Stimulated activated CD8-positive, alpha-beta memory T cell treated with anti-CD3 and anti-CD28 coated beads, Interleukin-4, amount 100 ng/mL, for 24 hours (primary cell): ENCODE measurements around the gene POMGNT2.
"Not testable (repeated sequence)": the region's sequence is repeated elsewhere in the genome, so short reads cannot be mapped to it uniquely, and the experiment has no call there.

Source experiments
- DNase-seq: peaks from one replicate; pipeline ENCODE4 v3.0.0-alpha.2; 2020; ENCODE audit warnings: low read depth

POMGNT2 gene

GRCh38 chr3:43075904-43076661 is 29.8 kb downstream of the POMGNT2 start:
- DNase-seq: no peak

- DNase-seq: no peak
These were observed 30.8 kb downstream of the POMGNT2 start for GRCh38 chr3:43074901-43075689.

GRCh38 chr3:43074482-43074881 is 31.4 kb downstream of the POMGNT2 start:
- no peak for DNase-seq

GRCh38 chr3:43073836-43074220 is 32.1 kb downstream of the POMGNT2 start:
- no peak for DNase-seq

GRCh38 chr3:43073116-43073835 is 32.6 kb downstream of the POMGNT2 start:
- no peak for DNase-seq

GRCh38 chr3:43072361-43072760 is 33.5 kb downstream of the POMGNT2 start:
- DNase-seq: no peak

- DNase-seq: no peak
These were observed 34.5 kb downstream of the POMGNT2 start for GRCh38 chr3:43071313-43071893.

- DNase-seq: not testable (repeated sequence)
These were observed 35.2 kb downstream of the POMGNT2 start for GRCh38 chr3:43070670-43071069.

GRCh38 chr3:43063114-43063513 is 42.8 kb downstream of the POMGNT2 start:
- DNase-seq: no peak

GRCh38 chr3:43062564-43063040 is 43.3 kb downstream of the POMGNT2 start:
- DNase-seq: no peak

GRCh38 chr3:43062040-43062563 is 43.8 kb downstream of the POMGNT2 start:
- DNase-seq: no peak

- DNase-seq: no peak
These were observed 44.6 kb downstream of the POMGNT2 start for GRCh38 chr3:43061101-43061895.

- no peak for DNase-seq
These were observed 46.4 kb downstream of the POMGNT2 start for GRCh38 chr3:43059456-43059855.

GRCh38 chr3:43055806-43056770 is 49.8 kb downstream of the POMGNT2 start:
- no peak for DNase-seq

- no peak for DNase-seq
These were observed 50.5 kb downstream of the POMGNT2 start for GRCh38 chr3:43055393-43055792.

GRCh38 chr3:43054754-43055153 is 51.1 kb downstream of the POMGNT2 start:
- no peak for DNase-seq

- DNase-seq: no peak
These were observed 52.6 kb downstream of the POMGNT2 start for GRCh38 chr3:43053291-43053690.

GRCh38 chr3:43048470-43048869 is 57.4 kb downstream of the POMGNT2 start:
- no peak for DNase-seq

GRCh38 chr3:43046583-43046982 is 59.3 kb downstream of the POMGNT2 start:
- no peak for DNase-seq

- DNase-seq: not testable (repeated sequence)
These were observed 60.8 kb downstream of the POMGNT2 start for GRCh38 chr3:43045079-43045478.
